ENCODE results near the gene MCC. TPM values are rescaled to one million over a fixed set of nuclear protein-coding genes. Genes with fewer than 3 reads are reported as not detected.

MCC gene
- total RNA-seq, 1 experiment from 2014 or later, result 23.5 TPM

DNA sequence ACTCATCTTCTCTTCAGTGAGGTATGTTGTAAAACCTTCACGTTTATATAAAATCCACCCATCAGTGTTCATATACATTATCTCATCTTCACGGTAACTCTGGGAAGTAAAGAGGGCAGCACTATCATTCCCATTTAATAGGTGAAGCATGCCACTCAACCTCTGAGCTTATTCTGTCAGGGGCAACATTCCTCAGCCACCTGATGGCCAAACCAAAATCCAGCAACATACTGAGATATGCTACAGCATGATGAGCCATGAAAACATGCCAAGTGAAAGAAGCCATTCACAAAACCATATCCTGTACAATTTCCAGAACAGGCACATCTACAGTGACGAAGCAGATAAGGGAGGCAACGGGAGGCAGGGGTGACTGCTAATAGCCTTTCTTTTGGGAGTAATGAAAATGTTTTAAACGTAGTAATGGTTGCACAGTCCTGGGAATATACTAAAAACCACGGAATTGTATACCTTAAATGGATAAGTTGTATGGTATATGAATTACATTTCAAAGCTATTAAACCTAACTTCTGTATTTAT, 220.8 kb downstream of the MCC start (continued):
- TF ChIP-seq, protein P1, sequence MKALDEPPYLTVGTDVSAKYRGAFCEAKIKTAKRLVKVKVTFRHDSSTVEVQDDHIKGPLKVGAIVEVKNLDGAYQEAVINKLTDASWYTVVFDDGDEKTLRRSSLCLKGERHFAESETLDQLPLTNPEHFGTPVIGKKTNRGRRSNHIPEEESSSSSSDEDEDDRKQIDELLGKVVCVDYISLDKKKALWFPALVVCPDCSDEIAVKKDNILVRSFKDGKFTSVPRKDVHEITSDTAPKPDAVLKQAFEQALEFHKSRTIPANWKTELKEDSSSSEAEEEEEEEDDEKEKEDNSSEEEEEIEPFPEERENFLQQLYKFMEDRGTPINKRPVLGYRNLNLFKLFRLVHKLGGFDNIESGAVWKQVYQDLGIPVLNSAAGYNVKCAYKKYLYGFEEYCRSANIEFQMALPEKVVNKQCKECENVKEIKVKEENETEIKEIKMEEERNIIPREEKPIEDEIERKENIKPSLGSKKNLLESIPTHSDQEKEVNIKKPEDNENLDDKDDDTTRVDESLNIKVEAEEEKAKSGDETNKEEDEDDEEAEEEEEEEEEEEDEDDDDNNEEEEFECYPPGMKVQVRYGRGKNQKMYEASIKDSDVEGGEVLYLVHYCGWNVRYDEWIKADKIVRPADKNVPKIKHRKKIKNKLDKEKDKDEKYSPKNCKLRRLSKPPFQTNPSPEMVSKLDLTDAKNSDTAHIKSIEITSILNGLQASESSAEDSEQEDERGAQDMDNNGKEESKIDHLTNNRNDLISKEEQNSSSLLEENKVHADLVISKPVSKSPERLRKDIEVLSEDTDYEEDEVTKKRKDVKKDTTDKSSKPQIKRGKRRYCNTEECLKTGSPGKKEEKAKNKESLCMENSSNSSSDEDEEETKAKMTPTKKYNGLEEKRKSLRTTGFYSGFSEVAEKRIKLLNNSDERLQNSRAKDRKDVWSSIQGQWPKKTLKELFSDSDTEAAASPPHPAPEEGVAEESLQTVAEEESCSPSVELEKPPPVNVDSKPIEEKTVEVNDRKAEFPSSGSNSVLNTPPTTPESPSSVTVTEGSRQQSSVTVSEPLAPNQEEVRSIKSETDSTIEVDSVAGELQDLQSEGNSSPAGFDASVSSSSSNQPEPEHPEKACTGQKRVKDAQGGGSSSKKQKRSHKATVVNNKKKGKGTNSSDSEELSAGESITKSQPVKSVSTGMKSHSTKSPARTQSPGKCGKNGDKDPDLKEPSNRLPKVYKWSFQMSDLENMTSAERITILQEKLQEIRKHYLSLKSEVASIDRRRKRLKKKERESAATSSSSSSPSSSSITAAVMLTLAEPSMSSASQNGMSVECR (CRISPR knock-in tag; IDR thresholded peaks at IDR 0.05; ENCODE audit: borderline replicate concordance), result no peak
- TF ChIP-seq ZNF263 (CRISPR knock-in tag; IDR thresholded peaks at IDR 0.05; ENCODE audit: low read depth) (no peak), TEAD4 (CRISPR knock-in tag; IDR thresholded peaks at IDR 0.05) (no peak), AFF4 (CRISPR knock-in tag; IDR thresholded peaks at IDR 0.05; ENCODE audit: borderline replicate concordance) (no peak), NR1H2 (CRISPR knock-in tag; IDR thresholded peaks at IDR 0.05) (no peak), TP53 (CRISPR knock-in tag; IDR thresholded peaks at IDR 0.05) (no peak), E2F5 (CRISPR knock-in tag; IDR thresholded peaks at IDR 0.05) (no peak)
- TF ChIP-seq, protein P2, sequence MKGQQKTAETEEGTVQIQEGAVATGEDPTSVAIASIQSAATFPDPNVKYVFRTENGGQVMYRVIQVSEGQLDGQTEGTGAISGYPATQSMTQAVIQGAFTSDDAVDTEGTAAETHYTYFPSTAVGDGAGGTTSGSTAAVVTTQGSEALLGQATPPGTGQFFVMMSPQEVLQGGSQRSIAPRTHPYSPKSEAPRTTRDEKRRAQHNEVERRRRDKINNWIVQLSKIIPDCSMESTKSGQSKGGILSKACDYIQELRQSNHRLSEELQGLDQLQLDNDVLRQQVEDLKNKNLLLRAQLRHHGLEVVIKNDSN (CRISPR knock-in tag; IDR thresholded peaks at IDR 0.05), result no peak
- TF ChIP-seq, protein P3, sequence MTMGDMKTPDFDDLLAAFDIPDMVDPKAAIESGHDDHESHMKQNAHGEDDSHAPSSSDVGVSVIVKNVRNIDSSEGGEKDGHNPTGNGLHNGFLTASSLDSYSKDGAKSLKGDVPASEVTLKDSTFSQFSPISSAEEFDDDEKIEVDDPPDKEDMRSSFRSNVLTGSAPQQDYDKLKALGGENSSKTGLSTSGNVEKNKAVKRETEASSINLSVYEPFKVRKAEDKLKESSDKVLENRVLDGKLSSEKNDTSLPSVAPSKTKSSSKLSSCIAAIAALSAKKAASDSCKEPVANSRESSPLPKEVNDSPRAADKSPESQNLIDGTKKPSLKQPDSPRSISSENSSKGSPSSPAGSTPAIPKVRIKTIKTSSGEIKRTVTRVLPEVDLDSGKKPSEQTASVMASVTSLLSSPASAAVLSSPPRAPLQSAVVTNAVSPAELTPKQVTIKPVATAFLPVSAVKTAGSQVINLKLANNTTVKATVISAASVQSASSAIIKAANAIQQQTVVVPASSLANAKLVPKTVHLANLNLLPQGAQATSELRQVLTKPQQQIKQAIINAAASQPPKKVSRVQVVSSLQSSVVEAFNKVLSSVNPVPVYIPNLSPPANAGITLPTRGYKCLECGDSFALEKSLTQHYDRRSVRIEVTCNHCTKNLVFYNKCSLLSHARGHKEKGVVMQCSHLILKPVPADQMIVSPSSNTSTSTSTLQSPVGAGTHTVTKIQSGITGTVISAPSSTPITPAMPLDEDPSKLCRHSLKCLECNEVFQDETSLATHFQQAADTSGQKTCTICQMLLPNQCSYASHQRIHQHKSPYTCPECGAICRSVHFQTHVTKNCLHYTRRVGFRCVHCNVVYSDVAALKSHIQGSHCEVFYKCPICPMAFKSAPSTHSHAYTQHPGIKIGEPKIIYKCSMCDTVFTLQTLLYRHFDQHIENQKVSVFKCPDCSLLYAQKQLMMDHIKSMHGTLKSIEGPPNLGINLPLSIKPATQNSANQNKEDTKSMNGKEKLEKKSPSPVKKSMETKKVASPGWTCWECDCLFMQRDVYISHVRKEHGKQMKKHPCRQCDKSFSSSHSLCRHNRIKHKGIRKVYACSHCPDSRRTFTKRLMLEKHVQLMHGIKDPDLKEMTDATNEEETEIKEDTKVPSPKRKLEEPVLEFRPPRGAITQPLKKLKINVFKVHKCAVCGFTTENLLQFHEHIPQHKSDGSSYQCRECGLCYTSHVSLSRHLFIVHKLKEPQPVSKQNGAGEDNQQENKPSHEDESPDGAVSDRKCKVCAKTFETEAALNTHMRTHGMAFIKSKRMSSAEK (CRISPR knock-in tag; IDR thresholded peaks at IDR 0.05; ENCODE audit: borderline replicate concordance), result no peak

- ChIA-PET POLR2A (no interaction called here), CTCF (no interaction called here)
- Mint-ChIP-seq H3K27me3 (ENCODE audit: low read depth) (no peaks in the 10 kb centered on the region), H3K4me1 (peaks cover 87% of the 10 kb centered on the region), H3K27ac (no peak overlapping the region), H3K36me3 (no peaks in the 10 kb centered on the region), H3K4me3 (no peak overlapping the region), H3K9me3 (no peaks in the 10 kb centered on the region)
- no peak for TF ChIP-seq ZNF219 (CRISPR knock-in tag; IDR thresholded peaks at IDR 0.05; ENCODE audit: borderline replicate concordance)
- TF ChIP-seq CREB1 (CRISPR knock-in tag; IDR thresholded peaks at IDR 0.05), result no peak
- no peak for TF ChIP-seq HMGXB4 (CRISPR knock-in tag; IDR thresholded peaks at IDR 0.05)
- no peak for TF ChIP-seq NR1H2 (CRISPR knock-in tag; IDR thresholded peaks at IDR 0.05)
- no peak for DNase-seq (ENCODE audit: low spot score)
- ATAC-seq, result no peak
Observed at GRCh38 chr5:113266913-113267227, 221.4 kb downstream of the MCC start.
